A549 (cell line): ENCODE measurements around the gene TCHP.

Experiments
- CTCF ChIP-seq: fragments of >200 bp; sonication (Bioruptor Twin); formaldehyde crosslinking; IDR thresholded peaks from 3 replicates; pipeline ENCODE4 v1.5.1; 2016
- EP300 ChIP-seq, 2 experiments: fragments of >200 bp; sonication (Bioruptor Twin); formaldehyde crosslinking; IDR thresholded peaks; 2 replicates in 1 of 2; 3 replicates in 1 of 2; pipeline ENCODE4 v1.6.1; 2016 to 2017
- MYC ChIP-seq: IDR thresholded peaks from 2 replicates; pipeline ENCODE4 v1.6.1; 2012; ENCODE audit warnings: mild to moderate bottlenecking, inconsistent platforms, low read length, improper control_type of control experiment, borderline replicate concordance

GRCh38 chr12:109967383-109968031 is 67.4 kb downstream of the TCHP start:
- no peak for TF ChIP-seq CTCF
- no peak for TF ChIP-seq MYC
- no peak for TF ChIP-seq EP300 (IDR thresholded peaks at IDR 0.05)
